A549 treated with AZD2906 at 1 μM for 4 hours (cell line): Measurements from ENCODE around the gene LIPN. TPM values are rescaled to one million over a fixed set of nuclear protein-coding genes. Genes with fewer than 3 reads are reported as not detected.

Experiments used
- total RNA-seq: library from RNA; stranded (reverse); fragments of 200-300 nt; extraction: Qiagen RNA extraction; gene quantifications from 5 replicates; pipeline ENCODE4 v1.2.3, GENCODE V29; 2022

Gene LIPN
- total RNA-seq, result not detected in 5 replicates

GRCh38 chr10:88759366-88760101 lies at the start of gene LIPN:
Gene LIPN (plus strand): TSS chr10:88760020. CDS start chr10:88761406, 1,386 bp downstream.

GRCh38 chr10:88802523-88803285 lies 42.9 kb downstream of the LIPN start, which contains the start of gene LIPM:
Gene LIPM (plus strand): TSS chr10:88802730. CDS start chr10:88802897, 167 bp downstream.

Other genes starting within 250 kb of the LIPN start
- 6.9 to 9.3 TPM (median 8.8 TPM) in 5 replicates for gene RNLS, start 176.7 kb upstream of the LIPN start, total RNA-seq
- not detected in 5 replicates for gene LIPJ, start 173.3 kb upstream of the LIPN start, total RNA-seq
- not detected in 5 replicates for gene LIPF, start 95.6 kb upstream of the LIPN start, total RNA-seq
- gene LIPK, start 53.8 kb upstream of the LIPN start, total RNA-seq, result not detected in 5 replicates
- not detected in 5 replicates for gene LIPM, start 42.7 kb downstream of the LIPN start, total RNA-seq
- 0.31 to 0.40 TPM (median 0.37 TPM) in 5 replicates for gene ANKRD22, start 91.8 kb downstream of the LIPN start, total RNA-seq
- 23.1 to 27.7 TPM (median 25.4 TPM) in 5 replicates for gene STAMBPL1, start 120.2 kb downstream of the LIPN start, total RNA-seq
- 17.2 to 21.9 TPM (median 18.9 TPM) in 5 replicates for gene ACTA2, start 192.8 kb downstream of the LIPN start, total RNA-seq
- gene FAS, start 230.8 kb downstream of the LIPN start, total RNA-seq, result 28.6 to 38.2 TPM (median 30.3 TPM) in 5 replicates